ENCODE measurements around the gene HNMT. TPM values are rescaled to one million over a fixed set of nuclear protein-coding genes. Genes with fewer than 3 reads are reported as not detected.

HNMT gene
- total and polyA plus RNA-seq, 2 of the 13 experiments (the other 11 are each of a cell fraction or from before 2014, with no cell fraction given): 279 to 309 TPM

DNA sequence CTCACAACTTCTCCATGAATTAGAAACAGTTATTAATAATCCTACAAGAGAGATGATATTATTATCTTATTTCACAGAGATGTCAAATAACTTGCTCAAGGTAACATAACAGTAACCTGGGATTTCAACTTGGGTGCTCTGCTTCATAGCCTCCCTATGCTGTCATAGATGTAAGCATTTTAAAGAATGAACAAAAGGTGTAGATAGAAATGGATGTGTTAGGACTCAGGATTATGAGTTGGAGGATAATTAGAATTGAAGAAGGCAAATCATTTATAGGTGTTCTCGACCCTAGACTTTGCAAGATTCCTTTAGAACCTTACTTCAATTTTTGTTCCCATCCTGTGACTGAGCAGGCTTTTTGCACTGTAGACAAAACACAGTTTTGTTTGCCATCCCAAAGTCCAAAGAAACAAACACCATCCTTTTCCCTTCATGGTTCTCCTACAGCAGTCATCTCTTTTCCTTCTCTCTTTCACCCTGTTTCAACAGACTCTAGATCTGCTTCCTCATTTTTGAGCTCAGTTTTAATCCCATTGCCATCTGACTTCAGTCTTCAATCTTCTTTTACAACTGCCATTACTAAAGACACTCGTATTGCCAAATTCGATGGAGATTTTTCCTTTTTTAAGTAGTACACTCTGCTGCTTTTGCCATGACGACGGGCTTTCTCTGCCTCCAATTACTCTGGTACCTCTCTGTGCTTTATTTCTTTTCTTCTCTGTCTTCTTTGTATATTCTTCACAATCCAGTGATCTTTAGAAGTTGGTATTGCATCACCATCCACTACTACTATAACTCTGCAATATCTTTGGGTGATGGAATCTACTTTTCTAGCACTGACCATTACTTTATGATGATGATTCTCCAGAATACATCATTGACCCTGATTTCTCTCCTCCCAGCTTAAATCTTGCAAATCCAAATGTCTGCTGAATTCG lies 4.5 kb downstream of the HNMT start (continued):
- no peak for TF ChIP-seq ATF5 (CRISPR knock-in tag; IDR thresholded peaks at IDR 0.05; ENCODE audit: low read depth)
- TF ChIP-seq CENPX (CRISPR knock-in tag; IDR thresholded peaks at IDR 0.05): no peak
- no peak for TF ChIP-seq YEATS2 (CRISPR knock-in tag; IDR thresholded peaks at IDR 0.05; ENCODE audit: borderline replicate concordance)
- peak; percentile 84; the same call in 1 of the 2 replicates for TF ChIP-seq ZC3H4 (CRISPR knock-in tag; IDR thresholded peaks at IDR 0.05; ENCODE audit: borderline replicate concordance)
- TF ChIP-seq SAFB2 (CRISPR knock-in tag; IDR thresholded peaks at IDR 0.05; ENCODE audit: borderline replicate concordance, low read depth): no peak
- no peak for TF ChIP-seq ZNF34 (CRISPR knock-in tag; IDR thresholded peaks at IDR 0.05; ENCODE audit: borderline replicate concordance)
- TF ChIP-seq EZH2 (conservative IDR thresholded peaks at IDR 0.05; ENCODE audit: low read depth, low read length): no peak
- peak; percentile 40; the same call in 1 of the 2 replicates for TF ChIP-seq ZNF557 (CRISPR knock-in tag; IDR thresholded peaks at IDR 0.05)
- TF ChIP-seq ZNF878 (CRISPR knock-in tag; IDR thresholded peaks at IDR 0.05): peak; percentile 21; the same call in 1 of the 2 replicates
- TF ChIP-seq, protein P1, sequence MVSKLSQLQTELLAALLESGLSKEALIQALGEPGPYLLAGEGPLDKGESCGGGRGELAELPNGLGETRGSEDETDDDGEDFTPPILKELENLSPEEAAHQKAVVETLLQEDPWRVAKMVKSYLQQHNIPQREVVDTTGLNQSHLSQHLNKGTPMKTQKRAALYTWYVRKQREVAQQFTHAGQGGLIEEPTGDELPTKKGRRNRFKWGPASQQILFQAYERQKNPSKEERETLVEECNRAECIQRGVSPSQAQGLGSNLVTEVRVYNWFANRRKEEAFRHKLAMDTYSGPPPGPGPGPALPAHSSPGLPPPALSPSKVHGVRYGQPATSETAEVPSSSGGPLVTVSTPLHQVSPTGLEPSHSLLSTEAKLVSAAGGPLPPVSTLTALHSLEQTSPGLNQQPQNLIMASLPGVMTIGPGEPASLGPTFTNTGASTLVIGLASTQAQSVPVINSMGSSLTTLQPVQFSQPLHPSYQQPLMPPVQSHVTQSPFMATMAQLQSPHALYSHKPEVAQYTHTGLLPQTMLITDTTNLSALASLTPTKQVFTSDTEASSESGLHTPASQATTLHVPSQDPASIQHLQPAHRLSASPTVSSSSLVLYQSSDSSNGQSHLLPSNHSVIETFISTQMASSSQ (IDR thresholded peaks at IDR 0.05; ENCODE audit: low read depth): no peak
- TF ChIP-seq, protein P1 (CRISPR knock-in tag; IDR thresholded peaks at IDR 0.05; ENCODE audit: borderline replicate concordance): peak; percentile 46; the same call in 1 of the 2 replicates
- TF ChIP-seq ZNF281 (CRISPR knock-in tag; IDR thresholded peaks at IDR 0.05; ENCODE audit: borderline replicate concordance): no peak
- TF ChIP-seq CREB1 (IDR thresholded peaks at IDR 0.05): 0 out of 2 replicates have a peak, but pooled peaks have one; percentile 1
- peak; percentile 13; the same call in 1 of the 2 replicates for TF ChIP-seq CREB1 (CRISPR knock-in tag; IDR thresholded peaks at IDR 0.05)
- peak; percentile 50; the same call in 1 of the 2 replicates for TF ChIP-seq ZMYM4 (CRISPR knock-in tag; IDR thresholded peaks at IDR 0.05)
- TF ChIP-seq ZNF446 (CRISPR knock-in tag; IDR thresholded peaks at IDR 0.05): no peak
- TF ChIP-seq PHF20 (CRISPR knock-in tag; IDR thresholded peaks at IDR 0.05): no peak
- TF ChIP-seq DRAP1 (CRISPR knock-in tag; IDR thresholded peaks at IDR 0.05): peak; percentile 90
- TF ChIP-seq ZFP36L2 (CRISPR knock-in tag; IDR thresholded peaks at IDR 0.05): no peak
- peak; percentile 85 for TF ChIP-seq SAP130 (CRISPR knock-in tag; IDR thresholded peaks at IDR 0.05; ENCODE audit: low read depth)
- TF ChIP-seq KDM3A (CRISPR knock-in tag; IDR thresholded peaks at IDR 0.05; ENCODE audit: low read depth): 0 out of 2 replicates have a peak, but pooled peaks have one; percentile 32
- no peak for TF ChIP-seq MZF1 (CRISPR knock-in tag; IDR thresholded peaks at IDR 0.05; ENCODE audit: borderline replicate concordance)

Data from HepG2 (cell line).